ENCODE results near the gene SLC2A4.
"Not testable (repeated sequence)": the region's sequence is repeated elsewhere in the genome, so short reads cannot be mapped to it uniquely, and the experiment has no call there.

The SLC2A4 gene

GRCh38 chr17:7240375-7240774 is 41.1 kb upstream of the SLC2A4 start:
- H3K4me3 Mint-ChIP-seq = peak overlapping the region; percentile 98
- peak overlapping the region; percentile 100 for H3K27ac Mint-ChIP-seq
- no peaks in the 10 kb centered on the region for H3K9me3 Mint-ChIP-seq
- H3K27me3 Mint-ChIP-seq (ENCODE audit: low read depth, poor library complexity) = no peaks in the 10 kb centered on the region
- TF ChIP-seq CTCF (IDR thresholded peaks at IDR 0.05) = no peak
- H3K36me3 Mint-ChIP-seq (ENCODE audit: low read depth) = peaks cover 43% of the 10 kb centered on the region
- H3K4me1 Mint-ChIP-seq = peaks cover 55% of the 10 kb centered on the region
- DNase-seq = no peak

- Mint-ChIP-seq H3K27me3 (ENCODE audit: low read depth, poor library complexity) (no peaks in the 10 kb centered on the region), H3K36me3 (ENCODE audit: low read depth) (peaks cover 40% of the 10 kb centered on the region), H3K4me3 (peak overlapping the region; percentile 98), H3K4me1 (peaks cover 47% of the 10 kb centered on the region), H3K9me3 (no peaks in the 10 kb centered on the region), H3K27ac (peak overlapping the region; percentile 100)
- no peak for TF ChIP-seq CTCF (IDR thresholded peaks at IDR 0.05)
- DNase-seq = no peak
Observed at GRCh38 chr17:7241090-7241733, 40.3 kb upstream of the SLC2A4 start.

GRCh38 chr17:7241783-7242716 is 39.5 kb upstream of the SLC2A4 start, which contains the start of gene GABARAP:
Gene GABARAP, minus strand, starts transcription at chr17:7242449. Its CDS starts 119 bp downstream, at chr17:7242330.
- no peaks in the 10 kb centered on the region for H3K9me3 Mint-ChIP-seq
- no peak for TF ChIP-seq CTCF (IDR thresholded peaks at IDR 0.05)
- peak within 1 kb of the TSS; percentile 98 for H3K4me3 Mint-ChIP-seq
- peaks cover 41% of the 10 kb centered on the region for H3K36me3 Mint-ChIP-seq (ENCODE audit: low read depth)
- H3K27me3 Mint-ChIP-seq (ENCODE audit: low read depth, poor library complexity) = no peaks in the 10 kb centered on the region
- DNase-seq = peak; percentile 96
- H3K27ac Mint-ChIP-seq = peak within 1 kb of the TSS; percentile 100
- peaks cover 39% of the 10 kb centered on the region for H3K4me1 Mint-ChIP-seq

- Mint-ChIP-seq H3K4me1 (peaks cover 34% of the 10 kb centered on the region), H3K36me3 (ENCODE audit: low read depth) (peaks cover 40% of the 10 kb centered on the region), H3K27ac (peak overlapping the region; percentile 100), H3K9me3 (no peaks in the 10 kb centered on the region), H3K4me3 (peak overlapping the region; percentile 98), H3K27me3 (ENCODE audit: low read depth, poor library complexity) (no peaks in the 10 kb centered on the region)
- TF ChIP-seq CTCF (IDR thresholded peaks at IDR 0.05) = no peak
- peak; percentile 94 for DNase-seq
Observed at GRCh38 chr17:7242717-7243452, 38.6 kb upstream of the SLC2A4 start.

- H3K4me1 Mint-ChIP-seq = peaks cover 35% of the 10 kb centered on the region
- peak overlapping the region; percentile 98 for H3K4me3 Mint-ChIP-seq
- no peak for TF ChIP-seq CTCF (IDR thresholded peaks at IDR 0.05)
- no peak for DNase-seq
- H3K36me3 Mint-ChIP-seq (ENCODE audit: low read depth) = peaks cover 40% of the 10 kb centered on the region
- no peaks in the 10 kb centered on the region for H3K9me3 Mint-ChIP-seq
- no peaks in the 10 kb centered on the region for H3K27me3 Mint-ChIP-seq (ENCODE audit: low read depth, poor library complexity)
- peak overlapping the region; percentile 98 for H3K27ac Mint-ChIP-seq
Observed at GRCh38 chr17:7243453-7243729, 38.1 kb upstream of the SLC2A4 start.

- Mint-ChIP-seq H3K27ac (peak overlapping the region; percentile 98), H3K36me3 (ENCODE audit: low read depth) (peaks cover 40% of the 10 kb centered on the region), H3K4me3 (peak overlapping the region; percentile 98), H3K4me1 (peaks cover 39% of the 10 kb centered on the region)
- not testable (repeated sequence) for H3K27me3 Mint-ChIP-seq (ENCODE audit: low read depth, poor library complexity); DNase-seq; H3K9me3 Mint-ChIP-seq
Observed at GRCh38 chr17:7243838-7244237, 37.7 kb upstream of the SLC2A4 start.

Measured in nephron progenitor cell (in vitro differentiated cells).